HG03469 (cell line): ENCODE measurements around the gene OR52B6.
"Not testable (repeated sequence)": the region's sequence is repeated elsewhere in the genome, so short reads cannot be mapped to it uniquely, and the experiment has no call there.

Source experiments
- ATAC-seq: cut with Tn5 transposase; IDR thresholded peaks from one replicate; pipeline ENCODE4 v1.9.1; 2021; ENCODE audit warnings: mild to moderate bottlenecking, moderate library complexity, moderate number of reproducible peaks; ENCODE audit not compliant: unreplicated experiment

The OR52B6 gene, protein sequence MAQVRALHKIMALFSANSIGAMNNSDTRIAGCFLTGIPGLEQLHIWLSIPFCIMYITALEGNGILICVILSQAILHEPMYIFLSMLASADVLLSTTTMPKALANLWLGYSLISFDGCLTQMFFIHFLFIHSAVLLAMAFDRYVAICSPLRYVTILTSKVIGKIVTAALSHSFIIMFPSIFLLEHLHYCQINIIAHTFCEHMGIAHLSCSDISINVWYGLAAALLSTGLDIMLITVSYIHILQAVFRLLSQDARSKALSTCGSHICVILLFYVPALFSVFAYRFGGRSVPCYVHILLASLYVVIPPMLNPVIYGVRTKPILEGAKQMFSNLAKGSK

DNA sequence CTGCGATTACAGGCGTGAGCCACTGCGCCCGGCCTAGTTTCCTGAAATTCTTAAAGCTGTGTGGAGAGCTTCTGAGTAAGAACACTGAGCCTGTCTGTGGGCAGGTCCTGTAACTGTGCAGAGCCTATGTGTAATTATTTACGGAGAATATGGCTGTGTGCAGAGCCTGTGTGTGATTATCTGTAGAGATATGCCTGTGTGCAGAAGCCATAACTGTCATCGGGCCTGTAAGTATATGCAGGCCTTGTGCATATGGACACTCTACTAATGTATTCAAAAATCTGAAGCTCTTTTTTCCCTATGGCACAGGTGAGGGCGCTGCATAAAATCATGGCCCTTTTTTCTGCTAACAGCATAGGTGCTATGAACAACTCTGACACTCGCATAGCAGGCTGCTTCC, at the start of gene OR52B6:
Gene OR52B6 (plus strand): TSS at position 301 of the 400 bp plus-strand sequence. CDS start 0 bp downstream, at position 301.
- no peak for ATAC-seq

DNA sequence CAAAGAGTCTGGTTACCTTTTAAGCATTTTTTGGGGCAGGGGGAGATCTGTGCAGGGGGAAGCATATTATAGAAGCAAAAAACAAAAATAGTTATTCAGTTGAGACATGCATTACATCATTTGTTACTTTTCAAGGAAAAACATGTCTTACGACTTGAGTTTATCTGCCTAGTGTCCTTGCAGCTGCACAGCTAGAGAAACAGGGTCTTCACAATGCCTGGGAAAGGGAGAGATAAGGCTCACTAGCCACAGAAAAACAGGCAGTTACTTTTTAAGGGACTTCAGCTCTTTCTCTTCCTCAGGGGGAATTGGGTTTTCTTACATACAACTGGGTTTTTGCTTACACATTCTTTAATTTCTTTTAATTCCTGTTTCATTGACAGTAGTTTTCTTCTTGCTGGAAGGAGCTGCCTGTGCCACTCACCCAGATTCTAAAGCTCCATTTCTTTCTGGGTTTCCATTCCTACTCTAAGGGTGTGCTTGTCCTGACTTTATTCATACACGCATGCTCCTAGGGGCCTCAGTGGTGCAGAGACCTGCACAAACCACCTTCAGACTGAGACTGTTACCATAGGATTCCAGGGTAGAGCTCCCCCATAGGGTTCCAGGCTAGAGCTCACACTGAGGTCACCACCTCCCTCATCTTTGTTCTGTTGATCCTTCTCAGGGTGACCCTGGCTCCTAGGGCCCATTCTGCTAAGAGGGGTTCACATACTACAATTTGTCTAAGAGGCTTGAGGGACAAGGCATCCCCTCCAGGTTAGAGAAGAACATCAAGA, 49.4 kb upstream of the OR52B6 start:
- ATAC-seq, result no peak

DNA sequence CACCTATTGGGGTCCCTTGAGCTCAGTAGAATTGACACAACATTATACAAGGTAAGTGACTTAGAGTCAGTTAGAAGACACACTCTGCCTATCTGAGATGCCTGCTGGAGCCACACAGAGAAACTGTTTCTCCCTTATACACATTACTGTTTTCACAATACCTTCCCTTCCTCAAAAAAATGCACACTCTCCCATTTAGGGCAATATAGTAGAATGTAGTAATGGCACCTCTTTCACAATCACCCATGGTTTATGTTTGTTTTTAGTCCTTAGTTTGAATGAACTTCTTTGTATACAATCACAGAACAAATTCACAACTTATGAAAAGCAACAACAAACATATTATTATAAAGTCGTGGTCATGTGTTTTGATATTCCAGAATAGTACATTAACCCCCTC, 46.6 kb upstream of the OR52B6 start:
- ATAC-seq, result no peak

- ATAC-seq, result no peak
Measured at GRCh38 chr11:5536482-5536881, 44.2 kb upstream of the OR52B6 start.

- no peak for ATAC-seq
Measured at GRCh38 chr11:5541427-5541826, 39.2 kb upstream of the OR52B6 start.

GRCh38 chr11:5546457-5546856, 34.2 kb upstream of the OR52B6 start:
- ATAC-seq, result no peak

- no peak for ATAC-seq
Measured at GRCh38 chr11:5547982-5548381, 32.7 kb upstream of the OR52B6 start.

DNA sequence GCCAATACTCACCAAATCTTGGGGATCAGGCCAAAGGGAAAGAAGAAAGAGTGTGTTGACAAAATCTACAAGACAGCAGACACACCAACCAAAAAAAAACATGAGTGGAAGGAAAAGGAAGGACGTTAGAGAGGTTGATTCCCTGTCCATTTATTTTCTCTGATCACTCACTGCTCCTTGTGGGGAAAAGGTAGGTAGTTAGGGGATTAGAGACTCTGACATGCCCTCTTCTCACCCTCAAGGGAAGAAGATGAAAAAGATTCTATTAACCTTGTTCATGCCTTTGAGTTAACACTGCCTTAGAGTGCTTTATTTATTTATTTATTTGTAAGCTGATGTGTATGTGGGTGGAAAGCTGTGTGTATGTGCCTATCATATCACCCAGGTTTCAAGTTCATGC, 32.2 kb upstream of the OR52B6 start, which contains the start of gene OR52H1:
Gene OR52H1 (minus strand): TSS at position 101 of the 400 bp plus-strand sequence. CDS start 3,035 bp downstream, outside the sequence.
- no peak for ATAC-seq

DNA sequence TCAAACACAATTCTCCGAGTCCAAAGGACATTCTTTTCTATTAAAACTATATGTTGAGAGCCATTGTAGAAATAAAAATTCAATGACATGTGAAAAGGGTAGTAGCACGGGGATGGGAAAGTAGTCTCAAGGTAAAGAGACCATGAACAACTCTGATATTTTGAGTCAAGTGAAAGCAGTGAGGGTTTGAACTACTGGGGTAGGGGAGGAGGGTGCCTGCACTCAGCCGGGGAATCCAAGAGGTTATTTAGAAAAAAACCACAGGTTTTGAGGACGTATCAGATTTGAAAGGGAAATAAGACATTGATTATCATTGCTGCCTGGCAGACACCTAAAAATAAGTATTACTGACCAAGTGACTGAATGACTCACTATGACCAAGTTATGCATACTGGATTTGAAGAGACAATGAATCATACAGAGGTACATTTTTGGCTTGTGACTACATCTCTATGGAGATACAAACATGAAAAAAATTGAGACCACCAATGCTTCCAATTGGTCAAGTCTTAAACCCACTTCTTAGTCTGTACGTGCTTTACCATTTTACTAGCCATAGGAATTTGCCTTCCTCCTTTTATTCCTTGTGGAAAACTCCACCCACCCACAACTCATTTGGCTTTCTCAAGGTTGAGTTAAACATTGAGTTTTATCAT, 30.1 kb upstream of the OR52B6 start:
- peak; percentile 55 for ATAC-seq

DNA sequence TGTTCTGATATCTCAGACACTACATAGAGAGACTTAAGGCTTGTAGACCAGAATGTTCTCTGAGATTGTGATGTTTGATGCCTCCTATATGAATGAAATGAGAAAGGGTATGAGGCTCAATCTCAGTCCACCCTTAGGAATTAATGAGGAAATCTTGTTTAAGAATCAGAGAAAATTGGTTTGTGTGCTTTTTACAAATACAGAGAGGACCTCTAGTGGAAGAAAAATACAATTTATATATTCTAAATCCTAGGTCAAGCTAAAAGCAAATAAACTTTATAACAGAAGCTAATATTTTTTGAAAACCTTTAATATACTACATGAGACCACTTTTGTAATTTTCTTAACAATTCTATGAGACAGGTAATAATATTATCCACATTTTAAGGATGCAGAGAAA, 27.3 kb upstream of the OR52B6 start:
- ATAC-seq, result no peak

DNA sequence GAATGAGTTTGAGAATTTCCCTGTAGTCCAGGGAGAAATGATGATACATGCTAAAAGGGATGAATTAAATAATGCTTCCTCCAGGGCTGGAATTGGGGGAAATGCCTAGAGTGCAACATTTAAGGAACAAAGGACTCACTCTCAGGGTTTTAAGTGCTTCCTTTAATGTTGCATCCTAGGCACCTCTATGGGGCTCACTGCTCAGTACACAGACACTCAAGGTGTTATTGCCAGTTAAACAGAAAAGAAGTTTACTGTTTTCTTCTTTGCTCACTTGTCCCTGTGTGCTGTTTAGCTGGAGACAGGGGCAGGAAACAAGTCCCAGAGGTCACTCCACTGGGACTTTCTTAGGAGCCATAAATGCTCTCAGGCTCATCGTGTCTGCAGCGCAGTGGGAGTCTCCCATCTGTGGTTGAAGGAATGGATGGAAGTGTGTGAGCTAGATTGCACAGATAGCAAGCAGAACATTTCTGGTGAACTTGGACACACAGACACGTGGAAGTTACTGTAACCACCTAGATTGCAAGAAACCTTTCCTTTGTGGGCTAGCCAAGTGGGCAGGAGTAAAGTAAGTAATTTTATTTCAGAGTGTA, 24.0 kb upstream of the OR52B6 start:
- no peak for ATAC-seq

DNA sequence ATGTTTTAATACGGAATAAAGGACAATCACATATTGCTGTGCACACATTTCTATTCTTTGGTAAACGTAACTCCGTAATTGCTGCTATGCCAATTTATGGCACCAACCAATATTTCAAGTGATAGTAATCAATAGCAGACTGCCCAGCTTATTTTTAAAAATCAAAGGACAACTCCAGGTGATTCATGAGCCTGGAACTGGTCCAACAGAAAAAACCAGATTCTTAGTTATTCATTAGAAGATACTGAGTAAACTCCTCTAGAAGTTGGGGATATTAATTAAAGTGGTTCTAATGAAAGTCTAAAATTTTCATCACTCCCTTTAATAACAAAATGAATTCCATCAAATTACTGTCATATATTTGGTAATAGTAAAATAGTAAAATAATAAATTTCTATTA, 22.9 kb upstream of the OR52B6 start:
- ATAC-seq, result no peak

- ATAC-seq, result no peak
Measured at GRCh38 chr11:5564259-5565019, 16.2 kb upstream of the OR52B6 start.

- no peak for ATAC-seq
Measured at GRCh38 chr11:5574654-5575053, 6.0 kb upstream of the OR52B6 start.

DNA sequence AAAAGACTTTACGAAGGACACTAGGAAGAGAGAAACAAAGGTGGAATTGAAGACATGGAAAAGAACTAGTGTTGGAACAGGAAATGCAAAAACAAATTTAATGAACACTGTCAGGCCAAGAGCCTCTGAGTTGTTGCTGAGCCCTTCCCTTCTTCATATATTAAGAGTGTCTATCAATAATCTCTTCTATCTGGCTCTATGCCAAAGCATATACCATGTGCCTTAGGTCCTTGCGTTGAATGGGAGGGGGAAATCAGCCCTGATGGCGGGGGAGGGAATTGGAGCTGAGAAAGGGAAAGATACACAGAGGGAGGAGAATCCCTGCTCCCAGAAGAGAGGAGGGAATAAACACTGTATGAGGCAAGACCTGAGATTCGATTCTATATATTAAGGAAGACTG, 5.5 kb upstream of the OR52B6 start:
- no peak for ATAC-seq

GRCh38 chr11:5577101-5577500, 3.6 kb upstream of the OR52B6 start:
- no peak for ATAC-seq

DNA sequence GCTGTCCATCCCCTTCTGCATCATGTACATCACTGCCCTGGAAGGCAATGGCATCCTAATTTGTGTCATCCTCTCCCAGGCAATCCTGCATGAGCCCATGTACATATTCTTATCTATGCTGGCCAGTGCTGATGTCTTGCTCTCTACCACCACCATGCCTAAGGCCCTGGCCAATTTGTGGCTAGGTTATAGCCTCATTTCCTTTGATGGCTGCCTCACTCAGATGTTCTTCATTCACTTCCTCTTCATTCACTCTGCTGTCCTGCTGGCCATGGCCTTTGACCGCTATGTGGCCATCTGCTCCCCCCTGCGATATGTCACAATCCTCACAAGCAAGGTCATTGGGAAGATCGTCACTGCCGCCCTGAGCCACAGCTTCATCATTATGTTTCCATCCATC, 337 bp downstream of the OR52B6 start:
- ATAC-seq, result no peak

DNA sequence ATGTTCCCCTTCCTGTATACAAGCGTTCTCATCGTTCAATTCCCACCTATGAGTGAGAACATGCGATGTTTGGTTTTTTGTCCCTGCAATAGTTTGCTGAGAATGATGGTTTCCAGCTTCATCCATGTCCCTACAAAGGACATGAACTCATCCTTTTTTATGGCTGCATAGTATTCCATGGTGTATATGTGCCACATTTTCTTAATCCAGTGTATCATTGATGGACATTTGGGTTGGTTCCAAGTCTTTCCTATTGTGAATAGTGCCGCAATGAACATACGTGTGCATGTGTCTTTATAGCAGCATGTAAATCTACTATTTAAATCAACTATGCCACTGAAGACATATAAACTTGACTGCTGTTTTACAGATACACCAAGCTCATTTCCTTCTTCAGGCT, 3.8 kb downstream of the OR52B6 start:
- not testable (repeated sequence) for ATAC-seq

- ATAC-seq, result not testable (repeated sequence)
Measured at GRCh38 chr11:5589906-5590305, 9.2 kb downstream of the OR52B6 start.

DNA sequence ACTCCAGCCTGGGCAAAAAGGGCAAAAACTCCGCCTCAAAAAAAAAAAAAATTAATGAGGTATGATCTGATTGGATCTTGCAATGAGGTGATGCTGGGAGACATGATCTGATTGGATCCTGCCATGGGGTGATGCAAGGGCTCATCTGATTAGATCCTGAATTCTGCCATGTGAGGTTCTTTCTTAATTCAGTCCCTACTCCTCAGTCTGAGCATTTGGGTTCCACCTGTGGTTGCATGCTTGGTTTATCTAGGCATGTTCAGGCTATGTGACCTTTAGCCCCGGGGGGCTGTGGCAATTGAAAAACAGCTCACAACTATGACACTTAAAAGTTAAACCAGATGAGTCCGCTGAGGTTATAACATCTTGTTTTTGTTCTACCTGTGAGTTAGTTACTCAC, 10.9 kb downstream of the OR52B6 start:
- ATAC-seq, result no peak
